HCEC 1CT (cell line): ENCODE measurements around the gene PPP2R1B.

Source experiments
- DNase-seq: peaks from one replicate; pipeline ENCODE4 v3.0.0-alpha.2; 2017

Gene PPP2R1B

GRCh38 chr11:111745719-111746504 is 20.3 kb downstream of the PPP2R1B start:
- peak; percentile 73 for DNase-seq

DNA sequence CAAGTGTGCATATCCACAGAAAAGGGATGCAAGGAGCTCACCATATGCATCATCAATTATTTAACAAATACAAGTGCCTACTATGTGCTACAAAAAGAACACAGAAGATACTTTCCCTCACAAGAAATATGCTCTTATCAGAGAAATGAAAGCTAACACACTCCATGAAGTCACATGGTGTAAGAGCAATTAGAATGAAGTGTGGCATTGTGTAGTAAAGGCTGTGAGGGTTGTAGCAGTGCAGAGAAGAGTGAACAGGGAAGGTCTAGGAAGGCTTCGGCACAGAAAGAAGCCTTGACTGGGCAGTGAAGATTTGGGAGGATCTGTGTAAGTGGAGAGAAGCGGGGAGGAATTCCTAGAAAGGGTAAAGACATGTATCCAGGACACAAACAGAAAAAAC is 22.5 kb downstream of the PPP2R1B start:
- DNase-seq, result no peak

GRCh38 chr11:111741751-111742150 is 24.4 kb downstream of the PPP2R1B start:
- DNase-seq, result no peak

GRCh38 chr11:111739299-111739698 is 26.9 kb downstream of the PPP2R1B start:
- no peak for DNase-seq

GRCh38 chr11:111737444-111738210 is 28.6 kb downstream of the PPP2R1B start:
- DNase-seq, result no peak

GRCh38 chr11:111736621-111737443 is 29.4 kb downstream of the PPP2R1B start:
- no peak for DNase-seq

DNA sequence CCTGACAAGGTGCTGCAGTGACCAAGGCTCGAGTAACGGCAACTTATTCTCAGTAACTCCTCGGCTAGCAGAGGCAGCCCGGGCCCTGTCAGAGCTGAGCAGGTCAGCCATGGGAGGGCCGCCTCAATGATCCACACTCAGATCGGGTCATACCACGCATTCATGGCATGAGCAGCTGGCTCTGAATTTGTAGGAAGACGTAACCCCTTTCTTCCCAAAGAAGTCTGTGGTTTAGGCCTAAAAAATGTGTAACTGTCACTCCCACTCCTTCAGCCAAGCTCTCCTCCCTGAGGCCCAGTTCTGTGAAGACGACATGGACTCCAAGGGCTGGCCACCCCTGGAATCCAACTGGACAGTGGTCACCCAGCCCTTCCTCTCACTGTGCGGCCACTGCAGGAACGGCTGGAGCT is 30.0 kb downstream of the PPP2R1B start:
- peak; percentile 58 for DNase-seq

GRCh38 chr11:111735262-111736116 is 30.7 kb downstream of the PPP2R1B start:
- peak; percentile 99 for DNase-seq

- DNase-seq, result no peak
Observed at GRCh38 chr11:111734954-111735261, 31.3 kb downstream of the PPP2R1B start.

DNA sequence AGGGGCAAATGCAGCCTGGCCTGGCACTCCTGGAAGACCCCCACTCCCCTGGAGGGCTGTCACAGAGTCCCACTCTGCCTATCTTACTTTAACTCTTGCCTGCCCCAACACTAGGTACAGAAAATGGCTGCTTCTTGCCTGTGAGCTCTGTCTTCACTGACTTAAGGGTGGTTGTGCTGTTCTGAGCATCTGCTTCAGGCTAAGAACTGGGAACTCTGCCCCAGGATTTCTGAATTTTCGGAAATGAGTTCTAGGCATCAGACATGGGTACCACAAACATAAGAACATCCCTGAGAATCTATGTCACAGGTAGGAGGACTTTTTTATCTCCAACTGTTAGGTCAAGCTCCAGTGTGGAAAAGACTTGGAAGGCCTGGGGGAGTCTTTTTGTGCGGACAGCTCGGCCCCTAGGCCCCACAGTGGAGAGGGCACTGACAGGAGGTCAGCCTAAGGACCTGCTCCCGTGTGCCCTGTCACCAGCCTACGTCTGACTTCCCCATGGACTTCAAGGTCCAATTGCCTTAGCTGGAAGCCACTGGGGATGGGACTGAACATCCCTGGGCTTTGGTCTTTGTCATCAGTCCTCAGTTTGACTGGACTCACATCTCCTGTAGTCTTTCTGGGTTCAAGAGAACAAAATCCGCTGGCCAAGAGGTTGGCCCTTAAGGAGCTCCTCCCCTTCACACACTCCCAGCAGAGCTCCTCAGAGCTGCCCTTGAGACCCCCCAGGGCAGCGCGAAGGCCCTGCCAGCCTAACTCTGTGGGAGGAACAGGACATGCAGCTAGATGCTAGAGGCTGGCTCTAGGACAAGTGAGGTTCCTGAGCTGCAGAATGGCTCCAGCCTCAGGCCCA is 31.9 kb downstream of the PPP2R1B start:
- no peak for DNase-seq

DNA sequence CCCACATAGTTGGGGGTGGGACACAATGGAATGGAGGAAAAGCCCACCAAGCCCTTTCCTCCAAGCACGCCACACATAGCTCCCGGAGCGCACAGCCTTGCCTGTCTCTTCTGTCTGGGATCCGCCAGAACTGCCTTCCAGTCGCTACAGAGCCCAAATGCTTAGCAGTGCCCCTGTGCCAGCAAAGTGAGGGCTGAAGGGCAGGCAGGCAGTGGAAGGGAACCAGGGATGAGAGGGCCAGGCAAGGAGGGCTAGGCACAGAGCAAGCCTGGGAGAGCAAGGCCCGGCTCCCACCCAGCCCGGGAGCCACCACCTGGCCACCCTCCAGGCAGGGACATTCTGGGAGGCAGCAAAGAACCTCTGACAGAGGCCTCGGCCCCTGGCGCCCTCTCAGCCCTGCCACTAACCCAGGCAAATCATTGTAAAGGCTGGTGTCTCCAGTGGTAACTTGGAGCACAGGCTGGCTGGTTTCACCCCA is 32.5 kb downstream of the PPP2R1B start:
- no peak for DNase-seq

- peak; percentile 35 for DNase-seq
Observed at GRCh38 chr11:111733016-111733415, 33.2 kb downstream of the PPP2R1B start.

GRCh38 chr11:111731821-111732220 is 34.4 kb downstream of the PPP2R1B start:
- no peak for DNase-seq

DNA sequence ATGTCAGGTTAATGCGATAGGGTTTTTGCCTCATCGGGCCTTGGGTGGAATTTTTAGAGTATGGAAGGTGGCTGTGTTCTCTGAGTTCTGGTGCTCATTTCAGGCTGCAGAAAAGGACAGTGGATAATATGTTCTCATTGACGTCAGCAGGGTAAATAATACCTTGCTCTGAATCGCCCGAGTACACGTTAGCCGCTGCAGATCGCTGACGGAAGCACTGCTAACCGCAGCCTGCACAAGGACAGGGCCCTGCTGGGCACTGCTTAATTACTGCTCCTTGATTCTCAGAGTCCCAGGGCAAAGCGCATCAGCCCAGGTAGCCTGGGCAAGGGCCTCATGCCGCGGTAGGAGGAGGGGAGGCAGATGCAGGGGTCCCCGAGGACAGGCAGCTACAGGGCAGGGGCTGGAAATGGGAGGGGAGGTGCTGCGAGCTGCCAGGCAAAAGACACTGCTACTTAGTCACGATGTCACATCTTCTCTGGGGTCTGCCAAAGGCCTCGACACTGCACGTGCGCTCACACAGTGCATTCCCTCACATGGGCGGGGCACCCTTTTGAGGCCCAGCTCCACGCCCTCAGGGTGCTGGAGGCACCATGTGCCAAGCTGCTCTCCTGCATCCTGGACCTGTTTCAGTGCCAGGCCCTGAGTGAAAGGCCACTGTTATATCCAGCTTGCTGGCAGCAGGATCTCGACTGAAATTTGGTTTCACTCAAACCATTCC is 35.2 kb downstream of the PPP2R1B start:
- no peak for DNase-seq

DNA sequence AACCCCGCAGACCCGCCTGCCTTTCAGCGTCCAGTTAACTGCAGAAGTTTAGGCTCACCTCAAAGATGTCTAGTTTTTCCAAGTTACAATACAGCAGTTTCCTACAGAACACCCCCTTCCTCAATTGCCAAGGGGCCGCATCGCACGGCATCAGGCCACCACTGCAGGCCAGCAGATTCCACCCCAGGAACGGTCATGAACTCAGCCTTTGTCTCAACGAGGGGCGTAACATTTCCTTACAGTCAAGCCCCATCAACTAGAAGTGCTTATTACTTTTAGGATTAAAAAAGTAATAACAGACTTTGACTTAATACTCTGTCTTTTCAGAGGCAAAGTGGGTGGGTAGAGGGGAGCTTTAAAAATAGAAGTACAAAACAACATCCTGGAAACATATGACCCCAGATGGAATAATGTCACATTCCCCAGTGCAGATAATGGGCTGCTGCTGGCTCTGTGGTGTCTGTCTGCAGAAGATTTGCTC is 36.3 kb downstream of the PPP2R1B start:
- no peak for DNase-seq

DNA sequence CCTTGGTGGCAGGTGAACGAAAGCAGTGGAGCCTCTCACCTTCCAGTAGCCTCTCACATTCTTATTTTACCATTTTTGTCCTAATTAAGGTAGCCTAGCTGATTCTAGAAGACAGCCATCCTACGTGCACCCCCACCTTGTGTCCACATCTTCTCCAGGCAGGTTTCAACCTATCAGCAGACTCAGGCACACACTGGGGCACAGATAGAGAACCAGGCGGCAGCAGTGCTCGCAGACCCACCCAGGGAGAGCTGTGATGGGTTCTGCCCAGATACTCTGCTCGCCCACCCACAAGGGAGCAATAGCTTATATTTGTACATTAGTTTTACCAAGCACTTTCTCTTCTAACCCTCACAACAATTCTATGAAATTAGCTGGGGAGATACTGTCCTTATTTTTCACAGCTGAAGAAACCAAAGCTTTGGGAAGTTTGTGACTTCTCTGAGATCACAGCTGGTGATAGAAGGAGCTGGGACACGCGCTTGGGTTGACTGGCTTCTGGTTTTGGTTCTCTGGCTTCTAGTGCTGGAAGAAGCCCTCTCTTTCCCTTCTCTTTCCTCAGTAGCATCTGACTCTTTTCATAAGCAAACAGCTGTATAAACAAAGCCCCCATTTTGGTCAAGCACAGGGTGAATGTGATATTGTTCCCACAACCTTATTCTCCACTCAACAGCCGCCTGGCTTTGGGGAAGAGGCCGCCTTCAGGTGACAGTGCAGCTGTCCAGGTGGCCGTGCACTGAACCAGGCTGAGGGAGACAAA is 36.9 kb downstream of the PPP2R1B start:
- no peak for DNase-seq

DNA sequence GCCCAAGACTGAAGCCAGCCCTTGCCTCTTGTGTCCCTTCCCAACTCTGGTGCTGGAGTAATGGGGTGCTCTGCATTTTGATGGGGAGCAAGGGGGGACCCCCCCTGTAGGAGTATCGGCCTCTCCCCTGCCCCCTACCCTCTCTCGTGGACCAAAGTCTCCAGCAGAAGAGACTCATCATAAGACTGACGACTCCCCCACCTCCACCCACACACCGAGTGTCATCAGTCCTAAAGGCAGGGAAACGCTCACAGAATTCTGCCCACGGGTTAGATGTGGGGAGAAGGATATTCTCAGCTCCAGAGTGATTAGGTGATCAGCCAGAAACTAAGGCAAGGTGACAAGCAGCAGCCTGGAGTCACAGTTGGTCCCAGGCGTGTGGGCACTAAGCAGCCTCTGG is 38.8 kb downstream of the PPP2R1B start:
- no peak for DNase-seq

DNA sequence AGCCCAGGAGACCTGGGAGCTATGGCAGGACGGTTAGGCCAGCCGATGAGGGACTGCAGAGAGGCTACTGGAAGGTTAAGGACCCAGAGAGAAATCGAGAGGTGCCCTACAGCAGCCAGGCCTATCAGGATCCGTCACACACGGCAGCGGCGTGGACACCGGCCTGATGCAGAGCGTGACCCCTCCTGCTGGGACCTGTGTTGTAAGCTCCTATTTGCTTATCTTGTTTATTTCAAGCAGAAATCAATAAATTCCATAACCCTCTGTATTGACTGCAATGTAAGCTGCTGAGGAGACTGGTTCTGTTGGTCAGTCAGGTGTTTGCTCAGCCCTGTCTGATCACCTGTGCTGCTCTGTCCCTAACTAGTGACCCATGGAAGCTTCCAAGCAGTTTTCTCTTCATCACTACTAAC is 39.9 kb downstream of the PPP2R1B start:
- DNase-seq, result no peak

- no peak for DNase-seq
Observed at GRCh38 chr11:111725621-111726020, 40.6 kb downstream of the PPP2R1B start.

GRCh38 chr11:111724615-111725129 is 41.5 kb downstream of the PPP2R1B start:
- DNase-seq, result no peak
